Fibroblast of pulmonary artery (primary cell): ENCODE results near the gene ZBTB20.

Experiments
- DNase-seq: peaks from one replicate; pipeline ENCODE4 v3.0.0-alpha.2; 2010; ENCODE audit warnings: low read depth
- H3K4me3 ChIP-seq: replicated peaks from 2 replicates; pipeline ENCODE4 v1.5.1; 2011; ENCODE audit warnings: low read depth, mild to moderate bottlenecking, control low read depth, low read length, moderate library complexity
- CTCF ChIP-seq: IDR thresholded peaks from 2 replicates; pipeline ENCODE4 v1.5.1; 2011; ENCODE audit warnings: mild to moderate bottlenecking, control low read depth, low read length, inconsistent platforms; ENCODE audit errors: missing control alignments

Gene ZBTB20

DNA sequence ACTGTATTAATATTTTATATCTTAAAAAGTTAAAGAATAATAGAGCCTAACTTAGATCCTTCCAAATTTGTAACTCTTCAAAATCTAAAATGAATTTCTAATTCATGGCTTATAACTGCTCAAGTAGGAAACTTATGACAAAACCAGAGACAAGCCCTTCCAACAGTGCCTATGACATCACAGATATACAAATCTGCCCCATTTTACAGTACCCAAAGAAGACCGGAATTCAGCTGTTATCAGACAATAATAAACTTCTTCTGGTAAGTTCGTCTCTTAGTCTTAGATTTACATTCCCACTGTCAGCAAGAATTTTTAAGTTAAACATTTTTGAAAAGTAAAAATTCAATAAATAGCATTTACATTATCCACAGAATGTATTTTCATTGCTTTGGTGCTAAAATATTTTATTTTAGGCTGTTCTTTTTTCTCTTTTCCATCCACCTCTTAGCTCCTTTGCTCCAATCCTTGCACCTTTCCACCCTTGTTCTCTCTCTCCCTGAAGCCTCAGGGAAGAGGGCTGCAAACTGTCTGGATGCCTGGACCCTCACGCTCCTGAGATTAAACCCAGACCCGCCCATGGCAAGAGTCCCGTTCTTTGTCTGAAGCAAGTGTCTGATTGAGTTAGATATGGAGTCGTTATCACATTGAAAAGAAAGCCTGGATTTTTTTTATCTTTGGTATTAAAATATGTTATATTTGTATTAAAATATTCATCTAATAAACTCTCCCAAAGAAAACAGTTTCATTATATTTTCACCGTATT, 312.7 kb downstream of the ZBTB20 start:
- no peak for TF ChIP-seq CTCF
- peak; percentile 18 for DNase-seq
- H3K4me3 ChIP-seq, result no peak overlapping the region

- no peak for DNase-seq
- TF ChIP-seq CTCF, result no peak
- no peak overlapping the region for H3K4me3 ChIP-seq
Measured at GRCh38 chr3:114831861-114832260, 315.2 kb downstream of the ZBTB20 start.

DNA sequence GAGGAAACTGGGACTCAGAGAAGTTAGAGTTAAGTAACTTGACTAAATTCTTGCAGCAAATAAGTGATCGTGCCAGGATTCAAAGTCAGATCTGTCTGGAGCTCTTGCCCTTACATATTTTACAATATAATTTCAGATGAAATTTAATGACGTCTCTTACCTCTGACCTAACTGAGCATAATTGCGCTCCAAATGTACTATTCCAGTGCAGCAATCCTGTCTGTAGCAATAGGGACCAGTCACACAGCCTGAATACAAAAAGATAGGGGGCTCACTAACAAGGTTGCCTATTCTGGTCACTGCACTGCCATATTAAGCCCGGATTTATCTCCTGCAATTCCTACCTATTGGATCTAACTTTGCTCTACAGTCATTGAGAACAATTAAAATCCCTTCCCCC, 316.4 kb downstream of the ZBTB20 start:
- no peak for DNase-seq
- no peak overlapping the region for H3K4me3 ChIP-seq
- no peak for TF ChIP-seq CTCF

DNA sequence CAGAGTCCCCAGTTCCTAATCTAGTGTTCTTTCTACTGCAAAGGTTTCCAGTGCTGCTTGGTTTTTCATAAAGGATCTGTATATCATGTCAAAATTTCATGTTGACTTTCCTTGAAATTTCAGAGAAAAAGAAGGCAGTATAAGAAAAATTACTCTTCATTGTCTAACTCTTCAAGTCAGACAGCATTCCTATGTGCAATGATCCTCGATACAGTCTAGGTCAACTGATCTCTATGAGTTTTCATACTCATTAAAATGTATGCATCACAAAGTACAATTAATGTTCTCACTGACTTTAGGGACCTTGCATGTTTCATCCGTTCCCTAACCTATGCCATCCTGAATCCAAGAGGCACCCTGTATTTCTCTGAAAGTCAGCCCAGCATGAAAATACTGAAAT, 317.3 kb downstream of the ZBTB20 start:
- no peak for DNase-seq
- no peak for TF ChIP-seq CTCF
- H3K4me3 ChIP-seq, result no peak overlapping the region

DNA sequence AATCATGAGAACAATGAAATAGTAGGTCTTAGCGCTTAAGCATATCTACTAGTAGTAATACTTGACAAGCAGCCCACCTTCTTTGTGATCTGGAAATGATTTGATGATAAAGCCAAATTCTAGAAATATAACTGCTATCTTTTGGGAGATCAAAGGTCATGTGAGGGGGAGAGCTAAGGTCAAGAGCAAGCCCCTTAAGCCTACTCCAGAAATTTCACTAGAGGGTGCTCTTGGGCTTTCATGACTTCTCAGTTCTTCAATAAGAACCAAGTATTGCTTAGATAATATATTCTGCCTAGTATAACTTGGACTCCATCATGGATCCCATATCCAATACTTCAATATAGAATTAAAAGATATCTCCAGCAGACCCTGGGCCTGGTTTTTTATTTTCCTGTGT, 319.6 kb downstream of the ZBTB20 start:
- no peak overlapping the region for H3K4me3 ChIP-seq
- DNase-seq, result peak; percentile 66
- TF ChIP-seq CTCF, result peak; percentile 67

DNA sequence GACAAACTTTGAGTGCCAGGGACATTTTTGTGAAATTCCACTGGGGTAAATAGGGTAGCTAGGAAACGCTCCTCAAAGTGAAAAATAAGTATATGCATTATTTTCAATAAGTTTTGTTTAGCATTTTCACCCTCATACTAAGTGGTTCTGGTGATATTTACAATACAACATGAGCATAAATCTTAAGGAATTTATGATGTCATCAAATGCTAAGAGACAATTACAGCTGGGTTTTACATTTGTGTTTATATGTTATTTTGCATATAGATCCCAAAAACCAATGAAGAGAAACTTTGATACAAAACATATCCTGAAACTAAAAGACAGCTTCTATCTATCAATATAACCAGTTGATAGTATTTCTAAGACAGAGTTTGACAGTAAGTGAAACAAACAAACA, 323.1 kb downstream of the ZBTB20 start:
- TF ChIP-seq CTCF, result no peak
- DNase-seq, result no peak
- H3K4me3 ChIP-seq, result no peak overlapping the region

- TF ChIP-seq CTCF, result no peak
- H3K4me3 ChIP-seq, result no peak overlapping the region
Measured at GRCh38 chr3:114823061-114823460, 324.0 kb downstream of the ZBTB20 start.

More at GRCh38 chr3:114823061-114823460, 324.0 kb downstream of the ZBTB20 start:
- no peak for DNase-seq
